ENCODE results near the gene NCKAP5. TPM values are rescaled to one million over a fixed set of nuclear protein-coding genes. Genes with fewer than 3 reads are reported as not detected.

Gene NCKAP5
- total and polyA plus RNA-seq, 2 donors (not counting 1 experiment from before 2014, with no cell fraction given) = not detected

- Histone ChIP-seq H3K9ac (ENCODE audit: low read length) (no peak overlapping the region), H3K4me1 (ENCODE audit: control insufficient read depth in 2 of 2, insufficient read depth in 2 of 2, low read length in 2 of 2) (no peaks in the 10 kb centered on the region), H3K27ac (ENCODE audit: low read length in 2 of 2) (no peak overlapping the region), H2AFZ (ENCODE audit: insufficient read depth, low read depth, low read length, poor library complexity, severe bottlenecking) (no peak overlapping the region), H4K20me1 (ENCODE audit: control insufficient read depth, insufficient read depth, low read length, poor library complexity, severe bottlenecking) (no peaks in the 10 kb centered on the region), H3K27me3 (replicated peaks in 1 of 4; ENCODE audit: control extremely low read depth in 1 of 4, control insufficient read depth in 3 of 4, insufficient read depth in 4 of 4, low read length in 3 of 4) (no peaks in the 10 kb centered on the region), H3K4me2 (replicated peaks; ENCODE audit: low read depth, low read length, poor library complexity, severe bottlenecking) (no peak overlapping the region), H3K36me3 (replicated peaks in 1 of 2; ENCODE audit: control extremely low read depth in 1 of 2, control insufficient read depth in 1 of 2, extremely low read depth in 1 of 2, insufficient read depth in 2 of 2, low read length in 1 of 2) (no peaks in the 10 kb centered on the region), H3K79me2 (ENCODE audit: control insufficient read depth, insufficient read depth, low read length) (no peaks in the 10 kb centered on the region), H3K9me3 (ENCODE audit: control extremely low read depth in 1 of 3, control insufficient read depth in 2 of 3, insufficient read depth in 1 of 3, low read length in 2 of 3) (no peaks in the 10 kb centered on the region), H3K4me3 (ENCODE audit: control extremely low read depth in 1 of 5, extremely low read depth in 1 of 5, insufficient read depth in 1 of 5, low read depth in 2 of 5, low read length in 4 of 5) (no peak overlapping the region)
- Mint-ChIP-seq H3K9me3 (ENCODE audit: insufficient read depth) (no peaks in the 10 kb centered on the region), H3K27ac (no peak overlapping the region), H3K27me3 (peaks cover 6% of the 10 kb centered on the region), H3K4me3 (no peak overlapping the region), H3K4me1 (no peaks in the 10 kb centered on the region)
- ChIA-PET CTCF (no interaction called here), POLR2A (no interaction called here)
- intact Hi-C loops (cut with micrococcal nuclease) = no loop called here
- DNase-seq (no peak), ATAC-seq (ENCODE audit: low read depth) (no peak)
- TF ChIP-seq EZH2 (IDR thresholded peaks at IDR 0.05; ENCODE audit: borderline replicate concordance, insufficient read depth, low read depth, low read length, poor library complexity, severe bottlenecking) = no peak
- TF ChIP-seq CTCF (IDR thresholded peaks at IDR 0.05) = no peak
These were observed 37.6 kb downstream of the NCKAP5 start for GRCh38 chr2:133530645-133531044.

GRCh38 chr2:133526530-133527300 lies 41.5 kb downstream of the NCKAP5 start:
- intact Hi-C loops (cut with micrococcal nuclease) = no loop called here
- Histone ChIP-seq H3K27me3 (replicated peaks in 1 of 4; ENCODE audit: control extremely low read depth in 1 of 4, control insufficient read depth in 3 of 4, insufficient read depth in 4 of 4, low read length in 3 of 4) (no peaks in the 10 kb centered on the region), H3K4me1 (ENCODE audit: control insufficient read depth in 2 of 2, insufficient read depth in 2 of 2, low read length in 2 of 2) (no peaks in the 10 kb centered on the region), H3K36me3 (replicated peaks in 1 of 2; ENCODE audit: control extremely low read depth in 1 of 2, control insufficient read depth in 1 of 2, extremely low read depth in 1 of 2, insufficient read depth in 2 of 2, low read length in 1 of 2) (no peaks in the 10 kb centered on the region), H3K4me3 (ENCODE audit: control extremely low read depth in 1 of 5, extremely low read depth in 1 of 5, insufficient read depth in 1 of 5, low read depth in 2 of 5, low read length in 4 of 5) (no peak overlapping the region), H4K20me1 (ENCODE audit: control insufficient read depth, insufficient read depth, low read length, poor library complexity, severe bottlenecking) (no peaks in the 10 kb centered on the region), H2AFZ (ENCODE audit: insufficient read depth, low read depth, low read length, poor library complexity, severe bottlenecking) (no peak overlapping the region), H3K9ac (ENCODE audit: low read length) (no peak overlapping the region), H3K9me3 (ENCODE audit: control extremely low read depth in 1 of 3, control insufficient read depth in 2 of 3, insufficient read depth in 1 of 3, low read length in 2 of 3) (no peaks in the 10 kb centered on the region), H3K27ac (ENCODE audit: low read length in 2 of 2) (no peak overlapping the region), H3K4me2 (replicated peaks; ENCODE audit: low read depth, low read length, poor library complexity, severe bottlenecking) (no peak overlapping the region), H3K79me2 (ENCODE audit: control insufficient read depth, insufficient read depth, low read length) (no peaks in the 10 kb centered on the region)
- H3K4me1 Mint-ChIP-seq = no peaks in the 10 kb centered on the region
- TF ChIP-seq CTCF (IDR thresholded peaks at IDR 0.05) (no peak), EZH2 (IDR thresholded peaks at IDR 0.05; ENCODE audit: borderline replicate concordance, insufficient read depth, low read depth, low read length, poor library complexity, severe bottlenecking) (no peak)
- POLR2A ChIA-PET = no interaction called here
- H3K9me3 Mint-ChIP-seq (ENCODE audit: insufficient read depth) = no peaks in the 10 kb centered on the region
- DNase-seq = no peak
- H3K4me3 Mint-ChIP-seq = no peak overlapping the region
- ATAC-seq (ENCODE audit: low read depth) = no peak
- no CpG with 5 or more reads among the region's 3 CpGs for WGBS (ENCODE audit: insufficient coverage)
- peaks cover 9% of the 10 kb centered on the region for H3K27me3 Mint-ChIP-seq
- CTCF ChIA-PET = no interaction called here
- no peak overlapping the region for H3K27ac Mint-ChIP-seq
